Chondrocyte (in vitro differentiated cells): ENCODE data around the gene LST1. TPM values are rescaled to one million over a fixed set of nuclear protein-coding genes. Genes with fewer than 3 reads are reported as not detected.

Source experiments
- DNase-seq: peaks from one replicate; pipeline ENCODE4 v3.0.0; 2021; ENCODE audit warnings: mixed read lengths, low spot score
- H3K27ac Mint-ChIP-seq: one replicate; pipeline ENCODE4 v1.8.0; 2021; ENCODE audit warnings: mild to moderate bottlenecking, moderate library complexity, mixed read lengths; ENCODE audit not compliant: unreplicated experiment
- H3K27me3 Mint-ChIP-seq: 2 replicates; pipeline ENCODE4 v1.8.0; 2021; ENCODE audit warnings: low read depth, mixed read lengths
- H3K36me3 Mint-ChIP-seq: 2 replicates; pipeline ENCODE4 v1.8.0; 2021; ENCODE audit warnings: low read depth, mixed read lengths
- H3K4me1 Mint-ChIP-seq: 2 replicates; pipeline ENCODE4 v1.8.0; 2021; ENCODE audit warnings: low read depth, mild to moderate bottlenecking, mixed read lengths
- H3K4me3 Mint-ChIP-seq: one replicate; pipeline ENCODE4 v1.8.0; 2021; ENCODE audit warnings: mild to moderate bottlenecking, moderate library complexity, mixed read lengths; ENCODE audit not compliant: unreplicated experiment
- H3K9me3 Mint-ChIP-seq: 2 replicates; pipeline ENCODE4 v1.8.0; 2021; ENCODE audit warnings: low read depth, mixed read lengths
- CTCF ChIP-seq: fragments of 200-600 bp; sonication (generic); IDR thresholded peaks from 2 replicates; pipeline ENCODE4 v1.5.0; 2021; ENCODE audit warnings: antibody characterized with exemption, mild to moderate bottlenecking, moderate library complexity
- total RNA-seq: library from RNA; stranded (reverse); gene quantifications from 3 replicates; pipeline ENCODE4 v1.2.1, GENCODE V29; 2021

The LST1 gene
- total RNA-seq, 1 donor from 2014 or later, result not detected

GRCh38 chr6:31573239-31574105, 12.6 kb upstream of the LST1 start:
- no peak for DNase-seq
- Mint-ChIP-seq H3K4me1 (peaks cover 3% of the 10 kb centered on the region), H3K36me3 (no peaks in the 10 kb centered on the region), H3K27ac (no peak overlapping the region), H3K4me3 (no peak overlapping the region), H3K27me3 (no peaks in the 10 kb centered on the region), H3K9me3 (no peaks in the 10 kb centered on the region)
- TF ChIP-seq CTCF, result no peak

- Mint-ChIP-seq H3K9me3 (no peaks in the 10 kb centered on the region), H3K4me3 (no peak overlapping the region), H3K27ac (no peak overlapping the region), H3K4me1 (peaks cover 3% of the 10 kb centered on the region), H3K27me3 (no peaks in the 10 kb centered on the region), H3K36me3 (no peaks in the 10 kb centered on the region)
- no peak for TF ChIP-seq CTCF
- DNase-seq, result no peak
Observed at GRCh38 chr6:31574106-31575061, 11.7 kb upstream of the LST1 start.

- H3K27me3 Mint-ChIP-seq, result no peaks in the 10 kb centered on the region
- no peak for DNase-seq
Observed at GRCh38 chr6:31575335-31575901, 10.7 kb upstream of the LST1 start, which contains the start of gene TNF. TNF (plus strand) TSS chr6:31575565; CDS start chr6:31575742, 177 bp downstream.

GRCh38 chr6:31575952-31576685, 10.0 kb upstream of the LST1 start:
- peak overlapping the region; percentile 3 for H3K27ac Mint-ChIP-seq

More at GRCh38 chr6:31575335-31575901, 10.7 kb upstream of the LST1 start, which contains the start of gene TNF:
- peak within 1 kb of the TSS; percentile 3 for H3K27ac Mint-ChIP-seq
- no peaks in the 10 kb centered on the region for H3K9me3 Mint-ChIP-seq
- H3K4me3 Mint-ChIP-seq, result no peak within 1 kb of the TSS
- peaks cover 3% of the 10 kb centered on the region for H3K4me1 Mint-ChIP-seq
- no peaks in the 10 kb centered on the region for H3K36me3 Mint-ChIP-seq
- TF ChIP-seq CTCF, result no peak

More at GRCh38 chr6:31575952-31576685, 10.0 kb upstream of the LST1 start:
- Mint-ChIP-seq H3K36me3 (no peaks in the 10 kb centered on the region), H3K9me3 (no peaks in the 10 kb centered on the region), H3K4me1 (peaks cover 8% of the 10 kb centered on the region), H3K4me3 (no peak overlapping the region), H3K27me3 (no peaks in the 10 kb centered on the region)
- no peak for TF ChIP-seq CTCF
- no peak for DNase-seq
